IMR-90 (cell line): ENCODE measurements around the gene RAB8B. TPM values are rescaled to one million over a fixed set of nuclear protein-coding genes. Genes with fewer than 3 reads are reported as not detected.

Source experiments
- ATAC-seq: fragments of 200-7000 bp; cut with Tn5 transposase; 2 replicates; pipeline ENCODE4 v1.9.1; 2020; ENCODE audit warnings: low read depth, mild to moderate bottlenecking, moderate library complexity
- BruUV-seq: library from RNA; stranded (reverse); fragments of 400-500 nt; replicated peaks from 2 replicates; lab custom pipeline; 2021; lab: Mats Ljungman, UMichigan
- CTCF ChIA-PET: fragments of 300-600 bp; formaldehyde crosslinking; extraction: SDS; loops from one replicate; lab custom pipeline; 2021; ENCODE audit warnings: antibody characterized with exemption; lab: Yijun Ruan, JAX
- POLR2A ChIA-PET: fragments of 300-600 bp; sonication (Branson Sonifier 250); formaldehyde crosslinking; loops from one replicate; lab custom pipeline; 2022; ENCODE audit warnings: antibody characterized with exemption; ENCODE audit not compliant: unreplicated experiment; lab: Charles Lee
- DNase-seq: peaks from one replicate; pipeline ENCODE4 v3.0.0; 2013
- H2AFZ ChIP-seq: replicated peaks from 2 replicates; pipeline ENCODE3; 2013; ENCODE audit warnings: low read length, mild to moderate bottlenecking; ENCODE audit not compliant: poor library complexity
- H2AK5ac ChIP-seq: 2 replicates; pipeline ENCODE4 v1.6.1; 2013; ENCODE audit warnings: low read depth, low read length, inconsistent platforms
- H2AK9ac ChIP-seq: replicated peaks from 2 replicates; pipeline ENCODE3; 2013; ENCODE audit warnings: mild to moderate bottlenecking, low read depth, low read length, moderate library complexity; ENCODE audit not compliant: poor library complexity
- H2BK120ac ChIP-seq: 2 replicates; pipeline ENCODE4 v1.6.1; 2013; ENCODE audit warnings: low read depth, low read length, inconsistent platforms
- H2BK15ac ChIP-seq: 3 replicates; pipeline ENCODE4 v1.6.1; 2013; ENCODE audit warnings: low read depth, low read length, inconsistent platforms
- H2BK20ac ChIP-seq: 2 replicates; pipeline ENCODE4 v1.6.1; 2013; ENCODE audit warnings: low read depth, mild to moderate bottlenecking, inconsistent platforms, low read length, moderate library complexity
- H2BK5ac ChIP-seq: 2 replicates; pipeline ENCODE4 v1.6.1; 2013; ENCODE audit warnings: mild to moderate bottlenecking, low read depth, low read length, inconsistent platforms; ENCODE audit not compliant: poor library complexity, severe bottlenecking
- H3K14ac ChIP-seq: replicated peaks from 2 replicates; pipeline ENCODE4 v1.6.1; 2013; ENCODE audit warnings: low read depth, low read length, inconsistent platforms
- H3K18ac ChIP-seq: 2 replicates; pipeline ENCODE4 v1.6.1; 2013; ENCODE audit warnings: low read depth, low read length, control low read depth
- H3K23ac ChIP-seq: 2 replicates; pipeline ENCODE4 v1.6.1; 2013; ENCODE audit warnings: low read depth, low read length, inconsistent platforms
- H3K27ac ChIP-seq: 2 replicates; pipeline ENCODE4 v1.5.1; 2013; ENCODE audit warnings: mild to moderate bottlenecking, control low read depth, low read length; ENCODE audit not compliant: insufficient read depth
- H3K27me3 ChIP-seq: 2 replicates; pipeline ENCODE4 v1.6.1; 2013; ENCODE audit warnings: low read length; ENCODE audit not compliant: control insufficient read depth, insufficient read depth
- H3K36me3 ChIP-seq: 2 replicates; pipeline ENCODE4 v1.6.1; 2013; ENCODE audit warnings: low read length, mixed read lengths; ENCODE audit not compliant: control insufficient read depth, insufficient read depth
- H3K4ac ChIP-seq: 2 replicates; pipeline ENCODE4 v1.6.1; 2013; ENCODE audit warnings: low read depth, low read length, inconsistent platforms
- H3K4me1 ChIP-seq: 2 replicates; pipeline ENCODE4 v1.6.1; 2013; ENCODE audit warnings: low read length, mixed read lengths; ENCODE audit not compliant: control insufficient read depth, insufficient read depth
- H3K4me2 ChIP-seq: 2 replicates; pipeline ENCODE4 v1.6.1; 2013; ENCODE audit warnings: low read depth, mild to moderate bottlenecking, control low read depth, low read length, moderate library complexity
- H3K4me3 ChIP-seq: 2 replicates; pipeline ENCODE4 v1.5.1; 2013; ENCODE audit warnings: low read depth, mild to moderate bottlenecking, control low read depth, low read length, moderate library complexity; ENCODE audit not compliant: insufficient read depth
- H3K56ac ChIP-seq: 2 replicates; pipeline ENCODE4 v1.6.1; 2013; ENCODE audit warnings: low read length, inconsistent platforms; ENCODE audit not compliant: insufficient read depth; ENCODE audit errors: extremely low read depth
- H3K79me1 ChIP-seq, 2 experiments: 2 replicates each; pipeline ENCODE4 v1.6.1; 2013; ENCODE audit warnings: low read length in 2 of 2, inconsistent platforms in 1 of 2, low read depth in 1 of 2
- H3K9ac ChIP-seq: 2 replicates; pipeline ENCODE4 v1.6.1; 2013; ENCODE audit warnings: low read depth, low read length, control low read depth
- H3K9me1 ChIP-seq: 2 replicates; pipeline ENCODE4 v1.6.1; 2013; ENCODE audit warnings: low read length, inconsistent platforms; ENCODE audit not compliant: insufficient read depth
- H3K9me3 ChIP-seq: 2 replicates; pipeline ENCODE4 v1.6.1; 2013; ENCODE audit warnings: low read length; ENCODE audit not compliant: control insufficient read depth, insufficient read depth
- H4K20me1 ChIP-seq: 2 replicates; pipeline ENCODE4 v1.6.1; 2013; ENCODE audit warnings: low read length, inconsistent platforms; ENCODE audit not compliant: insufficient read depth
- H4K5ac ChIP-seq: 2 replicates; pipeline ENCODE4 v1.6.1; 2013; ENCODE audit warnings: mild to moderate bottlenecking, low read depth, low read length, control low read depth
- H4K8ac ChIP-seq, 2 experiments: 2 replicates each; pipeline ENCODE4 v1.6.1; 2013; ENCODE audit warnings: low read depth in 2 of 2, low read length in 2 of 2, control low read depth in 1 of 2, inconsistent platforms in 1 of 2
- H4K91ac ChIP-seq: 2 replicates; pipeline ENCODE4 v1.6.1; 2013; ENCODE audit warnings: low read depth, low read length, inconsistent platforms; ENCODE audit not compliant: insufficient read depth
- BHLHE40 ChIP-seq: fragments of 150-350 bp; IDR thresholded peaks from 2 replicates; pipeline ENCODE4 v1.6.1; 2016; ENCODE audit warnings: mild to moderate bottlenecking, low read depth, low read length
- CEBPB ChIP-seq: IDR thresholded peaks from 2 replicates; pipeline ENCODE4 v1.6.1; 2012; ENCODE audit warnings: low read depth, low read length, improper control_type of control experiment
- CHD1 ChIP-seq: IDR thresholded peaks from 2 replicates; pipeline ENCODE4 v1.6.1; 2012; ENCODE audit warnings: low read depth, low read length, improper control_type of control experiment
- ELK1 ChIP-seq: fragments of 150-350 bp; IDR thresholded peaks from 2 replicates; pipeline ENCODE4 v1.6.1; 2016; ENCODE audit warnings: low read depth, mild to moderate bottlenecking, low read length, moderate library complexity, borderline replicate concordance
- FOS ChIP-seq: fragments of 150-350 bp; IDR thresholded peaks from 2 replicates; pipeline ENCODE4 v1.6.1; 2016; ENCODE audit warnings: low read depth, low read length
- NFE2L2 ChIP-seq: fragments of 150-350 bp; IDR thresholded peaks from 2 replicates; pipeline ENCODE4 v1.6.1; 2016; ENCODE audit warnings: low read depth, mild to moderate bottlenecking, low read length
- POLR2A ChIP-seq: IDR thresholded peaks from 2 replicates; pipeline ENCODE4 v1.6.1; 2012; ENCODE audit warnings: mild to moderate bottlenecking, low read depth, low read length
- RCOR1 ChIP-seq: IDR thresholded peaks from 2 replicates; pipeline ENCODE4 v1.6.1; 2012; ENCODE audit warnings: mild to moderate bottlenecking, low read length, improper control_type of control experiment; ENCODE audit not compliant: insufficient replicate concordance
- USF2 ChIP-seq: fragments of 150-350 bp; IDR thresholded peaks from 2 replicates; pipeline ENCODE4 v1.6.1; 2017; ENCODE audit warnings: mild to moderate bottlenecking, antibody characterized with exemption, low read length, low read depth
- WGBS, 2 experiments: methylation state at CpG; one replicate each; pipeline versions ENCODE4 v1.1.5 to v1.1.7; 2013; ENCODE audit warnings: missing lambda C conversion rate in 2 of 2; ENCODE audit not compliant: insufficient read length in 1 of 2; ENCODE audit errors: extremely low coverage in 2 of 2; 5-methylcytosine and 5-hydroxymethylcytosine counted together
- dilution Hi-C: fragments of 300-500 bp; cut with HindIII; formaldehyde crosslinking; loops from one replicate; pipeline ENCODE4 v1.14.3; 2018; ENCODE audit warnings: low sequenced_read_pairs; ENCODE audit not compliant: unreplicated experiment
- in situ Hi-C: fragments of 300-500 bp; cut with MboI; formaldehyde crosslinking; loops from 3 replicates; pipeline ENCODE4 v1.14.3; 2019; ENCODE audit warnings: low sequenced_read_pairs, inconsistent platforms, mixed read lengths
- intact Hi-C: fragments of 100-400 bp; cut with micrococcal nuclease; formaldehyde crosslinking; loops from 2 replicates; pipeline ENCODE4 v1.10.0; 2022
- polyA plus RNA-seq, 3 experiments: library from polyadenylated mRNA; depleted of rRNA; stranded (reverse); fragments of >200 nt; gene quantifications; 2 replicates each; pipeline ENCODE4 v1.2.3, GENCODE V29; 2012; ENCODE audit warnings: low replicate concordance in 1 of 3
- total RNA-seq: library from RNA; depleted of rRNA; stranded (reverse); fragments of >200 nt; gene quantifications from 2 replicates; pipeline ENCODE4 v1.2.3, GENCODE V29; 2012

RAB8B gene
- total and polyA plus RNA-seq, 2 of the 4 experiments (the other 2 are of a cell fraction): 19.4 to 29.4 TPM

DNA sequence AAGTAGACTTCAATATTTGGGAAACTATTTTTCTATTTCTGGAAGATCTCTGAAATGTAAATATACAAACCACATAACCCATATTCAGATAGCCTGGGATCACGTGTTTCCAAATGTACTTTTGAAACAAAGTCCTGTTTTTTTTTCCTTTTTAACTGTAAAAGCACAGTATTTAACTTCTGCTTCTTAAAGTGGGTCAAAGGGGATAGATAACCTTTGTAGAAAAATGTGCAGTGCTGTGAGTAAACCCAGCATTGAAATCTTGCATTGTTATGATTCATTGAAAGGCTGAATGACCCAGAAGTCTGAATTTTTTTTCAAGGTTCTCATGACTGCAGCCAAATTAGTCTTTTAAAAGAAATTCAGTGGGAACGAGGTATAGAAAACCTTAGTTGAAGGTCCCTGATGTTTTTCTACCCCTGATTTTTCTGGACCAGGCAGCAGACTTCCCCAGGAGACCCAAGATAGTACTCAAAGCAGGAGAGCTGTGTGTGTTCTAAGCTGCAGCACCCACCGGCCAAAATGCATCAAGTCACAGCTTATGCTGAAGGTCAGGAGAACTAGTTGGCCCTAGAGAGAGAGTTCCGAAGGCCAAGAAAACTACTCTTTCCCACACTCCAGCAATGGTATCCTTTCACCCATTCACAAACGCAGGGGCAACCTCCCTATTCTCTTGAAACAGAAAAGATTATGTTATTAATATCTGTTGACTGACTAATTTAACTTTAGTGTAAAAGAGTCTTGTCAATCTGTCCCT, 44.4 kb downstream of the RAB8B start:
- Histone ChIP-seq H4K8ac (peak overlapping the region in 1 of 2 experiments; percentile 68; a peak in 1 of 4 replicates), H3K4me1 (peaks cover 20% of the 10 kb centered on the region), H3K4ac (peak overlapping the region; percentile 81), H2BK120ac (peak overlapping the region; percentile 72), H3K9me1 (peaks cover 13% of the 10 kb centered on the region), H3K27me3 (no peaks in the 10 kb centered on the region), H2BK20ac (peak overlapping the region; percentile 57), H3K36me3 (no peaks in the 10 kb centered on the region), H3K9ac (peak overlapping the region; percentile 36; the same call in 1 of the 2 replicates), H4K5ac (peak overlapping the region; percentile 92), H3K9me3 (no peaks in the 10 kb centered on the region), H3K27ac (peak overlapping the region; percentile 82), H3K18ac (peak overlapping the region; percentile 88), H2AK5ac (peak overlapping the region; percentile 30), H3K14ac (peak overlapping the region; percentile 76), H4K20me1 (no peaks in the 10 kb centered on the region; the same call in 1 of the 2 replicates), H2BK5ac (peak overlapping the region; percentile 46), H2AK9ac (no peak overlapping the region), H2AFZ (no peak overlapping the region), H3K79me1 (peaks cover 18 to 67% of the 10 kb centered on the region in 2 experiments), H2BK15ac (peak overlapping the region; percentile 51; the same call in 1 of the 3 replicates), H3K23ac (peak overlapping the region; percentile 25; the same call in 1 of the 2 replicates), H3K4me3 (no peak overlapping the region), H4K91ac (peak overlapping the region; percentile 72), H3K4me2 (peak overlapping the region; percentile 82), H3K56ac (no peak overlapping the region; the same call in 1 of the 2 replicates)
- TF ChIP-seq CEBPB (peak; percentile 28; the same call in 1 of the 2 replicates), POLR2A (no peak), ELK1 (no peak), NFE2L2 (no peak), BHLHE40 (peak; percentile 84), CHD1 (no peak), USF2 (peak; percentile 64), RCOR1 (no peak), FOS (0 out of 2 replicates have a peak, but pooled peaks have one; percentile 27)
- no TSS peak for BruUV-seq
- ChIA-PET CTCF (no interaction called here), POLR2A (no interaction called here)
- peak; percentile 61 for ATAC-seq
- intact Hi-C loops (loop anchor here (2.0 kb wide), 1 partner anchor 21 kb away; no protein-coding TSS in a partner anchor), dilution Hi-C loops (no loop called here), in situ Hi-C loops (no loop called here)
- WGBS, 2 experiments: no CpG with 5 or more reads among the region's 5 CpGs
- DNase-seq: peak; percentile 87
